MCF 10A (cell line): Measurements from ENCODE around the gene RPL23. TPM values are rescaled to one million over a fixed set of nuclear protein-coding genes. Genes with fewer than 3 reads are reported as not detected.
A peak's percentile ranks its signal among the peaks of the same experiment; 100 is the strongest.

ENCODE experiments used
- Bru-seq: library from RNA; stranded (reverse); fragments of 400-500 nt; gene quantifications from one replicate; lab custom pipeline; 2021; lab: Mats Ljungman, UMichigan
- BruChase-seq, 2 experiments: library from RNA; stranded (reverse); fragments of 400-500 nt; gene quantifications; one replicate each; lab custom pipeline; 2021; lab: Mats Ljungman, UMichigan
- BruUV-seq: library from RNA; stranded (reverse); fragments of 400-500 nt; replicated peaks from 2 replicates; lab custom pipeline; 2021; lab: Mats Ljungman, UMichigan
- CTCF ChIA-PET: fragments of 300-600 bp; sonication (Branson Sonifier 250); formaldehyde crosslinking; extraction: SDS; loops from one replicate; lab custom pipeline; 2021; ENCODE audit warnings: antibody characterized with exemption, inconsistent platforms; lab: Yijun Ruan, JAX
- POLR2A ChIA-PET: fragments of 300-600, 350-650 bp; sonication (Branson Sonifier 250); formaldehyde crosslinking; extraction: SDS; loops from one replicate; lab custom pipeline; 2020; ENCODE audit warnings: antibody characterized with exemption, inconsistent platforms; lab: Yijun Ruan, JAX
- DNase-seq: peaks from one replicate; pipeline ENCODE4 v3.0.0-alpha.2; 2018; ENCODE audit not compliant: unreplicated experiment
- H3K27ac Mint-ChIP-seq: one replicate; pipeline ENCODE4 v1.8.0; 2022; ENCODE audit warnings: mild to moderate bottlenecking, low read depth, mixed read lengths; ENCODE audit not compliant: unreplicated experiment
- H3K27me3 Mint-ChIP-seq: one replicate; pipeline ENCODE4 v1.8.0; 2022; ENCODE audit warnings: mixed read lengths; ENCODE audit not compliant: insufficient read depth, unreplicated experiment
- H3K36me3 Mint-ChIP-seq: one replicate; pipeline ENCODE4 v1.8.0; 2022; ENCODE audit warnings: mild to moderate bottlenecking, moderate library complexity, mixed read lengths; ENCODE audit not compliant: insufficient read depth, unreplicated experiment
- H3K4me1 Mint-ChIP-seq: one replicate; pipeline ENCODE4 v1.8.0; 2022; ENCODE audit warnings: mixed read lengths; ENCODE audit not compliant: insufficient read depth, unreplicated experiment
- H3K4me3 Mint-ChIP-seq: one replicate; pipeline ENCODE4 v1.8.0; 2022; ENCODE audit warnings: mild to moderate bottlenecking, moderate library complexity, mixed read lengths; ENCODE audit not compliant: unreplicated experiment
- H3K9me3 Mint-ChIP-seq: one replicate; pipeline ENCODE4 v1.8.0; 2022; ENCODE audit warnings: mixed read lengths; ENCODE audit not compliant: unreplicated experiment
- CTCF ChIP-seq: fragments of 200-600 bp; IDR thresholded peaks from one replicate; pipeline ENCODE4 v1.8.0; 2022; ENCODE audit warnings: antibody characterized with exemption, mild to moderate bottlenecking; ENCODE audit not compliant: unreplicated experiment
- intact Hi-C: fragments of 100-400 bp; cut with micrococcal nuclease; formaldehyde crosslinking; loops from 2 replicates; pipeline ENCODE4 v1.14.1; 2022
- long read RNA-seq: library from polyadenylated mRNA; stranded (forward); transcript quantifications from one replicate; pipeline ENCODE4 v2.0.0, GENCODE V29; 2022
- total RNA-seq: library from RNA; stranded (reverse); gene quantifications from 2 replicates; pipeline ENCODE4 v1.2.3, GENCODE V29; 2022

The RPL23 gene
- total RNA-seq (1,891 and 2,060 TPM in 2 replicates), Bru-seq, nascent RNA (percentile 100 among the genes with signal in this experiment), BruChase-seq, experiment 1, labeled RNA remaining after a 6-hour chase (percentile 100 among the genes with signal in this experiment), BruChase-seq, experiment 2, labeled RNA remaining after a 2-hour chase (percentile 100 among the genes with signal in this experiment)
- long read RNA-seq, transcript RPL23-210 (2 exons, 429 nt): minor isoform, 7 of 470 reads
- long read RNA-seq, transcript RPL23-206 (5 exons, 2,821 nt): major isoform, 350 of 470 reads
- long read RNA-seq, partial matches to known transcripts: 104 of 470 reads
- long read RNA-seq, other reads (novel, unspliced or antisense): 8 of 470 reads

GRCh38 chr17:38853292-38854219, at the start of gene RPL23:
Gene RPL23, minus strand, starts transcription at chr17:38853721. Its CDS starts 11 bp downstream, at chr17:38853710.
- H3K9me3 Mint-ChIP-seq: no peaks in the 10 kb centered on the region
- H3K27ac Mint-ChIP-seq: peak within 1 kb of the TSS; percentile 100
- intact Hi-C loops: loop anchor here (1.0 to 5.0 kb wide), 2 partner anchors 16 to 299 kb away; partner anchors contain the start of gene PLXDC1
- no peak for TF ChIP-seq CTCF
- BruUV-seq: TSS peak; percentile 99
- no peaks in the 10 kb centered on the region for H3K27me3 Mint-ChIP-seq
- peaks cover 15% of the 10 kb centered on the region for H3K4me1 Mint-ChIP-seq
- POLR2A ChIA-PET: interaction anchor here (0.5 to 11.8 kb wide), 24 partner anchors 8 to 608 kb away, joined by 3 to 246 read pairs (median 4); partner anchors contain the start of genes CDK12, CWC25, LASP1 and MED1
- peaks cover 52% of the 10 kb centered on the region for H3K36me3 Mint-ChIP-seq
- H3K4me3 Mint-ChIP-seq: peak within 1 kb of the TSS; percentile 99
- peak; percentile 97 for DNase-seq
- CTCF ChIA-PET: interaction anchor here (0.6 to 1.2 kb wide), 2 partner anchors 18 to 769 kb away, joined by 3 to 5 read pairs; no protein-coding TSS in a partner anchor

DNA sequence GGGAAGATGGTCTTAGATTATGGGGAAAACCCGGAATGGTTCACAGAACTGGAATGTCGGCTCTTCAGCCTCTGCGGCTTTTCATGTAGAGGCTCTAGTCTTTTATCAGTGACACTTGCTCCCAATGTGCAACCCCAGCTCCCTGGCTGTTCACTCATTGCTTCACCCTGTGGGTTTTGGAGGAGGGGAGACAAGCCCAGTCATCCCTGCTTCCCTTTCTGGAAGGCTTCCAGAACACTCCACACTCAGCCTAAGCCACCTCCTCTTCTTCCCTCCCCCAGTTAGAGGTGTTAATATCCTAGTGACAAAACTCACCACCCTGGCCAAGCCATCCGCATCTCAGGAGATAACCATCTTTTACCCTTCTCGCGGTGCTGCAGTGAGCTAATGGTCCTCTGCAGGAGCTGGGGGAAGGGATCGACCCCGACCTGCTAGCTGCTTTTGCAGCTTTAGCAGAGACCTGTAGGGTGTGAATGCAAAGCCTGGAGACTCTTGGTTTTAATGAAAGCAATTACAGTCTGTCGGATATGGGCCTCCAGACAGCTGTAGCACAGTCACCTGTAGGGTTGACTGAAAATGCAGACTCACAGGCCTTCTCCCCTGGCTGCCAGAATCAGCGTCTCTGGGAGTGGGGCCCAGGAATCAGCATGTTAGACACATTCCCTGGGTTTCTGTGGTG, 47.6 kb upstream of the RPL23 start:
- POLR2A ChIA-PET: interaction anchor here (1.4 kb wide), 1 partner anchor 32 kb away, joined by 3 read pairs; the partner anchor contains the start of gene LASP1
- peaks cover 8% of the 10 kb centered on the region for H3K4me1 Mint-ChIP-seq
- H3K36me3 Mint-ChIP-seq: peaks cover 34% of the 10 kb centered on the region
- intact Hi-C loops: loop anchor here (2.0 kb wide), 1 partner anchor 30 kb away; the partner anchor contains the start of gene LASP1
- BruUV-seq: no TSS peak
- no peak for TF ChIP-seq CTCF
- peak overlapping the region; percentile 25 for H3K4me3 Mint-ChIP-seq
- CTCF ChIA-PET: interaction anchor here (1.4 kb wide), 1 partner anchor 22 kb away, joined by 3 read pairs; no protein-coding TSS in a partner anchor
- no peaks in the 10 kb centered on the region for H3K27me3 Mint-ChIP-seq
- DNase-seq: peak; percentile 96
- H3K27ac Mint-ChIP-seq: peak overlapping the region; percentile 54
- no peaks in the 10 kb centered on the region for H3K9me3 Mint-ChIP-seq

GRCh38 chr17:38899421-38899820, 45.9 kb upstream of the RPL23 start:
- H3K36me3 Mint-ChIP-seq: peaks cover 38% of the 10 kb centered on the region
- intact Hi-C loops: no loop called here
- CTCF ChIA-PET: no interaction called here
- no peak for DNase-seq
- H3K27me3 Mint-ChIP-seq: no peaks in the 10 kb centered on the region
- H3K9me3 Mint-ChIP-seq: no peaks in the 10 kb centered on the region
- no peak for TF ChIP-seq CTCF
- H3K4me1 Mint-ChIP-seq: peaks cover 8% of the 10 kb centered on the region
- no peak overlapping the region for H3K4me3 Mint-ChIP-seq
- POLR2A ChIA-PET: interaction anchor here (0.7 kb wide), 2 partner anchors 100 to 313 kb away, joined by 3 to 4 read pairs; no protein-coding TSS in a partner anchor
- H3K27ac Mint-ChIP-seq: no peak overlapping the region
- BruUV-seq: no TSS peak
